BJ (cell line): ENCODE data around the gene ERBB2. TPM values are rescaled to one million over a fixed set of nuclear protein-coding genes. Genes with fewer than 3 reads are reported as not detected.

Experiments
- CTCF ChIA-PET: fragments of 350-600 bp; formaldehyde crosslinking; extraction: SDS; loops from one replicate; lab custom pipeline; 2021; ENCODE audit warnings: antibody characterized with exemption, inconsistent platforms; lab: Yijun Ruan, JAX
- POLR2A ChIA-PET: fragments of 300-600 bp; sonication (Branson Sonifier 250); formaldehyde crosslinking; extraction: SDS; loops from one replicate; lab custom pipeline; 2021; ENCODE audit warnings: antibody characterized with exemption; lab: Charles Lee
- DNase-seq: peaks from one replicate; pipeline ENCODE4 v3.0.0-alpha.2; 2011; ENCODE audit warnings: low read depth
- H3K27me3 ChIP-seq: 2 replicates; pipeline ENCODE4 v1.6.0; 2011; ENCODE audit warnings: low read length; ENCODE audit not compliant: control insufficient read depth, insufficient read depth
- H3K36me3 ChIP-seq: 2 replicates; pipeline ENCODE4 v1.5.1; 2011; ENCODE audit warnings: low read length; ENCODE audit not compliant: control insufficient read depth, insufficient read depth
- H3K4me3 ChIP-seq: 2 replicates; pipeline ENCODE4 v1.5.1; 2011; ENCODE audit warnings: low read depth, mild to moderate bottlenecking, control low read depth, low read length
- polyA plus RNA-seq: library from polyadenylated mRNA; depleted of rRNA; stranded (reverse); fragments of >200 nt; gene quantifications from 2 replicates; pipeline ENCODE4 v1.2.3, GENCODE V29; 2011
- TF ChIP-seq, protein P1 (sequence below): IDR thresholded peaks from 2 replicates; pipeline ENCODE4 v1.5.1; 2011; ENCODE audit warnings: low read depth, mild to moderate bottlenecking, control low read depth, inconsistent platforms, low read length, moderate library complexity; ENCODE audit not compliant: insufficient read depth

ERBB2 gene
- polyA plus RNA-seq, 1 experiment = 35.4 TPM

DNA sequence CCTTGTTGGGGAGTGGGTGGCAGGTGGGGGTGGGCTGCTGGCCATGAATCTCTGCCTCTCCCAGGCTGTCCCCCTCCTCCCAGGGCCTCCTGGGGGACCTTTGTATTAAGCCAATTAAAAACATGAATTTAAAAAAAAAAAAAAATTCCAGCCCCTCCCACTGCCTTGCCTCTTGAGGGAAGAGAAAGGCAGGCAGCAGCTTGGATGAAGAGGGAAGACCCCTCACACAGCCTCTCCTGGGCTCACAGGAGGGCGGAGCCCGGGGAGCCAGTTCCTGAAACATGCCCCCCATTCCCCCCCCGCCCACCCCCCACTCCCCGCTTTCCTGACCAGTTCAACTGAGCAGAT is 36.5 kb upstream of the ERBB2 start:
- ChIA-PET CTCF (interaction anchor here (0.6 to 16.9 kb wide), 5 partner anchors 8 to 242 kb away, joined by 3 to 185 read pairs (median 4); partner anchors contain the start of gene PPP1R1B), POLR2A (interaction anchor here (0.6 kb wide), 1 partner anchor 463 kb away, joined by 6 read pairs; the partner anchor contains the start of gene RPL19)
- DNase-seq = no peak
- H3K4me3 ChIP-seq = no peak overlapping the region
- TF ChIP-seq, protein P1, sequence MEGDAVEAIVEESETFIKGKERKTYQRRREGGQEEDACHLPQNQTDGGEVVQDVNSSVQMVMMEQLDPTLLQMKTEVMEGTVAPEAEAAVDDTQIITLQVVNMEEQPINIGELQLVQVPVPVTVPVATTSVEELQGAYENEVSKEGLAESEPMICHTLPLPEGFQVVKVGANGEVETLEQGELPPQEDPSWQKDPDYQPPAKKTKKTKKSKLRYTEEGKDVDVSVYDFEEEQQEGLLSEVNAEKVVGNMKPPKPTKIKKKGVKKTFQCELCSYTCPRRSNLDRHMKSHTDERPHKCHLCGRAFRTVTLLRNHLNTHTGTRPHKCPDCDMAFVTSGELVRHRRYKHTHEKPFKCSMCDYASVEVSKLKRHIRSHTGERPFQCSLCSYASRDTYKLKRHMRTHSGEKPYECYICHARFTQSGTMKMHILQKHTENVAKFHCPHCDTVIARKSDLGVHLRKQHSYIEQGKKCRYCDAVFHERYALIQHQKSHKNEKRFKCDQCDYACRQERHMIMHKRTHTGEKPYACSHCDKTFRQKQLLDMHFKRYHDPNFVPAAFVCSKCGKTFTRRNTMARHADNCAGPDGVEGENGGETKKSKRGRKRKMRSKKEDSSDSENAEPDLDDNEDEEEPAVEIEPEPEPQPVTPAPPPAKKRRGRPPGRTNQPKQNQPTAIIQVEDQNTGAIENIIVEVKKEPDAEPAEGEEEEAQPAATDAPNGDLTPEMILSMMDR = no peak
- peaks cover 4% of the 10 kb centered on the region for H3K27me3 ChIP-seq
- H3K36me3 ChIP-seq = peaks cover 16% of the 10 kb centered on the region

DNA sequence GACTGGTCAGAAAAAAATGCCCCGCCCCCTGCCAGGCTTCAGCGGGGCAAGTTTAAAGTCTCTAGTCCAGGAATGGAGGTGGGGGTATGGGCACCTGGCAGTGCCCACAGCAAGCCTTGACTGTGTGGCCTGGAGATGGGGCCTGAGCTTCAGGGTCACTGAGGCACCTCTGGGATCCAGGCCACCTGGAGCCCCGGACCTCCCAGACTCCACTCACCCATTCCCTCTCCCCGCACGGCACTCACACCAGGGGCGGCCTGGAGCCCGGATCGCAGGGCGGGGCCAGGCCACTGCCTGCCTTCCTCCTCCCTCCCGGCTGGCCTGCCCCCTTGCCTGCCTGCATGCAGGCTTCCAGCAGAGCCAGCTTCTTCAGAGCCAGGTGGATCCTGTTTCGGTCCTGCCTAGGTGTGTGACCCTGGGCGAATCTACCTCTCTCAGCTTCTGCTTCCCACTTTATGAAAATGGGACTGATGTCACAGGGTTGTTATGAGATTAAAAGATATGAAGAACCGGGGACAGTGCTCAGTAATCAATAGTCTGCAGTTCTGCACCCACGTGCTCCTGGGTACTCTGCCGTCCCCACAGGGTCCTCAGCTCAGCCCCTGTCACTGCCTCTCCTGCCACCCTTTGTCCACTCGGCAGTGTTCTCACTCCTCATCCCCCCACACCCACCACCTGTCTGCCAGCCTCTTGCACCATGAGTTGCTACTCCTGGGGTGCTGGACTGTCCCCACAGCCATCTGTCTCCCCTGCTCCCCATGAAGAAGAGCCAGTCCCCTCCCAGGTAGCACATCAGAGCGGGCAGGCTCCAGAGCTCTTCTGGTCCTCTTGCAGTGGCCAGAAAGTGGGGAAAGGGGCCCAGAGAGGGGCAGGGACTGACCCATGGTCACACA is 35.9 kb upstream of the ERBB2 start:
- TF ChIP-seq, protein P1 = no peak
- CTCF ChIA-PET = interaction anchor here (1.1 to 16.9 kb wide), 4 partner anchors 9 to 41 kb away, joined by 4 to 185 read pairs (median 8); partner anchors contain the start of gene PPP1R1B
- POLR2A ChIA-PET = interaction anchor here (0.6 kb wide), 1 partner anchor 464 kb away, joined by 6 read pairs; the partner anchor contains the start of gene RPL19

GRCh38 chr17:39664581-39665561 is 35.0 kb upstream of the ERBB2 start, which contains the start of gene TCAP:
Gene TCAP, plus strand, starts transcription at chr17:39665349. Its CDS starts 11 bp downstream, at chr17:39665360.
- POLR2A ChIA-PET = no interaction called here
- Histone ChIP-seq H3K36me3 (peaks cover 16% of the 10 kb centered on the region), H3K4me3 (no peak within 1 kb of the TSS), H3K27me3 (peaks cover 11% of the 10 kb centered on the region)
- CTCF ChIA-PET = interaction anchor here (1.3 to 16.9 kb wide), 5 partner anchors 8 to 42 kb away, joined by 4 to 185 read pairs (median 11); partner anchors contain the start of genes ERBB2 and PPP1R1B
- no peak for DNase-seq
- TF ChIP-seq, protein P1 = no peak

More for the DNA sequence above, 35.9 kb upstream of the ERBB2 start:
- peaks cover 16% of the 10 kb centered on the region for H3K36me3 ChIP-seq
- DNase-seq = no peak
- H3K27me3 ChIP-seq = peaks cover 5% of the 10 kb centered on the region
- H3K4me3 ChIP-seq = no peak overlapping the region

DNA sequence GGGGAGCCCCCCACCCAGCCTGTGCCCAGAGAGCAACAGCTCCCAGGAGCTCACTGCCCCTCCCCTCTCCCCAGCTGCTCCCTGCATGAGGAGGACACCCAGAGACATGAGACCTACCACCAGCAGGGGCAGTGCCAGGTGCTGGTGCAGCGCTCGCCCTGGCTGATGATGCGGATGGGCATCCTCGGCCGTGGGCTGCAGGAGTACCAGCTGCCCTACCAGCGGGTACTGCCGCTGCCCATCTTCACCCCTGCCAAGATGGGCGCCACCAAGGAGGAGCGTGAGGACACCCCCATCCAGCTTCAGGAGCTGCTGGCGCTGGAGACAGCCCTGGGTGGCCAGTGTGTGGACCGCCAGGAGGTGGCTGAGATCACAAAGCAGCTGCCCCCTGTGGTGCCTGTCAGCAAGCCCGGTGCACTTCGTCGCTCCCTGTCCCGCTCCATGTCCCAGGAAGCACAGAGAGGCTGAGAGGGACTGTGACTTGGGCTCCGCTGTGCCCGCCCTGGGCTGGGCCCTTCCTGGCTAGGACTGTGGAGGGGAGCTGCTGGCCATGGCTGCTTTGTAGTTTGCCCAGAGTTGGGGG is 34.1 kb upstream of the ERBB2 start:
- H3K4me3 ChIP-seq = no peak overlapping the region
- H3K27me3 ChIP-seq = peaks cover 16% of the 10 kb centered on the region
- ChIA-PET CTCF (interaction anchor here (1.1 to 16.9 kb wide), 5 partner anchors 10 to 43 kb away, joined by 3 to 185 read pairs (median 7); partner anchors contain the start of genes ERBB2 and PPP1R1B), POLR2A (no interaction called here)
- no peak for DNase-seq
- peaks cover 10% of the 10 kb centered on the region for H3K36me3 ChIP-seq
- TF ChIP-seq, protein P1 = no peak; the same call in 1 of the 2 replicates
